ENCODE measurements around the gene CFAP20DC.

The CFAP20DC gene

GRCh38 chr3:58794750-58795149 is 255.1 kb downstream of the CFAP20DC start:
- DNase-seq: no peak

- no peak for DNase-seq
Measured at GRCh38 chr3:58793938-58794337, 255.9 kb downstream of the CFAP20DC start.

- no peak for DNase-seq
Measured at GRCh38 chr3:58792921-58793451, 256.8 kb downstream of the CFAP20DC start.

- DNase-seq: no peak
Measured at GRCh38 chr3:58789385-58789784, 260.4 kb downstream of the CFAP20DC start.

- no peak for DNase-seq
Measured at GRCh38 chr3:58784888-58785287, 264.9 kb downstream of the CFAP20DC start.

GRCh38 chr3:58784425-58784824 is 265.4 kb downstream of the CFAP20DC start:
- no peak for DNase-seq

- no peak for DNase-seq
Measured at GRCh38 chr3:58783845-58784244, 266.0 kb downstream of the CFAP20DC start.

- DNase-seq: no peak
Measured at GRCh38 chr3:58779934-58780333, 269.9 kb downstream of the CFAP20DC start.

- DNase-seq: no peak
Measured at GRCh38 chr3:58776231-58776630, 273.6 kb downstream of the CFAP20DC start.

GRCh38 chr3:58772462-58772861 is 277.4 kb downstream of the CFAP20DC start:
- no peak for DNase-seq

- no peak for DNase-seq
Measured at GRCh38 chr3:58769065-58769464, 280.8 kb downstream of the CFAP20DC start.

GRCh38 chr3:58766587-58767282 is 283.1 kb downstream of the CFAP20DC start:
- no peak for DNase-seq

GRCh38 chr3:58755150-58755549 is 294.7 kb downstream of the CFAP20DC start:
- no peak for DNase-seq

GRCh38 chr3:58754074-58754473 is 295.8 kb downstream of the CFAP20DC start:
- no peak for DNase-seq

- DNase-seq: no peak
Measured at GRCh38 chr3:58751882-58752567, 297.8 kb downstream of the CFAP20DC start.

- no peak for DNase-seq
Measured at GRCh38 chr3:58751235-58751634, 298.6 kb downstream of the CFAP20DC start.

GRCh38 chr3:58749948-58750347 is 299.9 kb downstream of the CFAP20DC start:
- no peak for DNase-seq

- no peak for DNase-seq
Measured at GRCh38 chr3:58748024-58748423, 301.8 kb downstream of the CFAP20DC start.

GRCh38 chr3:58746758-58747157 is 303.1 kb downstream of the CFAP20DC start:
- DNase-seq: no peak

GRCh38 chr3:58743296-58743695 is 306.5 kb downstream of the CFAP20DC start:
- DNase-seq: no peak

GRCh38 chr3:58742239-58742638 is 307.6 kb downstream of the CFAP20DC start:
- no peak for DNase-seq

GRCh38 chr3:58737644-58738043 is 312.2 kb downstream of the CFAP20DC start:
- no peak for DNase-seq

- no peak for DNase-seq
Measured at GRCh38 chr3:58731673-58732072, 318.2 kb downstream of the CFAP20DC start.

GRCh38 chr3:58728723-58729122 is 321.1 kb downstream of the CFAP20DC start:
- DNase-seq: no peak

Data from amniotic stem cell (primary cell).